Choroid plexus epithelial cell (primary cell): ENCODE measurements around the gene STK11IP.

Experiments
- DNase-seq: peaks from one replicate; pipeline ENCODE4 v3.0.0-alpha.2; 2010; ENCODE audit warnings: low read depth
- H3K4me3 ChIP-seq: 2 replicates; pipeline ENCODE4 v1.5.1; 2011; ENCODE audit warnings: low read depth, mild to moderate bottlenecking, control low read depth, low read length, moderate library complexity
- TF ChIP-seq, protein P1 (sequence below): conservative IDR thresholded peaks from 2 replicates; pipeline ENCODE4 v1.5.1; 2011; ENCODE audit warnings: low read depth, mild to moderate bottlenecking, control low read depth, inconsistent platforms, low read length, moderate library complexity

The STK11IP gene

DNA sequence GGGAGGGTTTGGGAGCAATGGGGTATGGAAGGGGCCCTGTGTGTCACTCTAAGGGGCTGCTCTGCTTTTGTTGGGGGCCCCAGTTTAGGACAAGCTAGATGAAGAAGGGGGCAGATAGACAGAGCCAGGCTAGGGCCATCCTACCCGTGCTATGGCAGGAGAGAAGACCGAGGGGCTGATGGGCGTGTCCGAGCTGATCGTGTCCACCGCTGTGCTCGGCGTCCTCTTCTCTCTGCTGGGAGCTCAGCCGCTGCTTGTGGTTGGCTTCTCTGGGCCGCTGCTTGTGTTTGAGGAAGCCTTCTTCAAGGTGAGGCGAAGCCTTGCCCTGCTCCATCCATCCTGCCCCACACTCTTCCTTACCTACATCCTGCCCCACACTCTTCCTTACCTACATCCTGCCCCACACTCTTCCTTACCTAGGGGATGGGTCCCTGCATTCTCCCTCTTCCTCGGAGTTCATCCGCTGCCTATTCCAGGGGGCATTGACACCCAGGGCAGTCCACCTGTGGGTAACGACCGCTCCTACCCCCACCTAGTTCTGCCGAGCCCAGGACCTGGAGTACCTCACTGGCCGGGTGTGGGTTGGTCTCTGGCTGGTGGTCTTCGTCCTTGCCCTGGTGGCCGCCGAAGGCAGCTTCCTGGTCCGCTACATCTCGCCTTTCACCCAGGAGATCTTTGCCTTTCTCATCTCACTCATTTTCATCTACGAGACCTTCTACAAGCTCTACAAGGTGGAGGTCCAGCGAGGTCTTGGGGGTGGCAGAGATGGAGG is 38.7 kb downstream of the STK11IP start:
- TF ChIP-seq, protein P1, sequence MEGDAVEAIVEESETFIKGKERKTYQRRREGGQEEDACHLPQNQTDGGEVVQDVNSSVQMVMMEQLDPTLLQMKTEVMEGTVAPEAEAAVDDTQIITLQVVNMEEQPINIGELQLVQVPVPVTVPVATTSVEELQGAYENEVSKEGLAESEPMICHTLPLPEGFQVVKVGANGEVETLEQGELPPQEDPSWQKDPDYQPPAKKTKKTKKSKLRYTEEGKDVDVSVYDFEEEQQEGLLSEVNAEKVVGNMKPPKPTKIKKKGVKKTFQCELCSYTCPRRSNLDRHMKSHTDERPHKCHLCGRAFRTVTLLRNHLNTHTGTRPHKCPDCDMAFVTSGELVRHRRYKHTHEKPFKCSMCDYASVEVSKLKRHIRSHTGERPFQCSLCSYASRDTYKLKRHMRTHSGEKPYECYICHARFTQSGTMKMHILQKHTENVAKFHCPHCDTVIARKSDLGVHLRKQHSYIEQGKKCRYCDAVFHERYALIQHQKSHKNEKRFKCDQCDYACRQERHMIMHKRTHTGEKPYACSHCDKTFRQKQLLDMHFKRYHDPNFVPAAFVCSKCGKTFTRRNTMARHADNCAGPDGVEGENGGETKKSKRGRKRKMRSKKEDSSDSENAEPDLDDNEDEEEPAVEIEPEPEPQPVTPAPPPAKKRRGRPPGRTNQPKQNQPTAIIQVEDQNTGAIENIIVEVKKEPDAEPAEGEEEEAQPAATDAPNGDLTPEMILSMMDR, result no peak
- no peak overlapping the region for H3K4me3 ChIP-seq
- no peak for DNase-seq

DNA sequence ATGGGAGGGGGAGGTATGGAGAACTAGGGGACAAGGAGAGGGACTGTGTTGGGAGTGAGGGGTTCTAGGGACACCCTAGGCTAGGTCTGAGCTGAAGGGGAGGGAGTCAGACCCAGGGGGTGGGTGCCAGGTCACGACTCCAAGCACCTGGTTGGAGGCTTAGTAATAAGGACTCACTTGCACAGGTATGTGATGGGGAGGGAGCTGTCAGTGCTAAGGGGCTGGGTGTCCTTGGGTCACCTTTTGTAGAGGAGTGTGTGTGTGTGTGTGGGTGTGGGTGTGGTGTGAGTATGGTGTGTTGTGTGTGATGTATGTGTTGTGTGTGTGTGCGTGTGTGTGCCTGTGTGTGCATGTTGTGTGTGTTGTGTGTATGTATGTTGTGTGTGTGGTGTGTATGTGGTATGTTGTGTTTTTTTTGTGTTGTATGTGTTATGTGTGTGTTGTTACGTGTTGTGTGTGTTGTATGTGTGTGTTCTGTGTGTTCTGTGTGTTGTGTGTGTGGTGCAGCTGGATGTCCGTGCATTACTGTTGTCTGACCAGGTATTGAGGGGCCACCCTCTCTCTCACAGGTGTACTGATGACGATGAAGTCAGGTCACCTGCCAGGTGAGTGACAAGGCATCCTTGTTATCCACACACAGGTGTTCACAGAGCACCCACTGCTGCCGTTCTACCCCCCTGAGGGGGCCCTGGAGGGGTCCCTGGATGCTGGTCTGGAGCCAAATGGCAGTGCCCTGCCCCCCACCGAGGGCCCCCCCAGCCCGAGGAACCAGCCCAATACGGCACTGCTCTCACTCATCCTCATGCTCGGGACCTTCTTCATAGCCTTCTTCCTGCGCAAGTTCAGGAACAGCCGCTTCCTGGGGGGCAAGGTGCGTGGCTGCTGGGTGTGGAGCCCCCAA is 39.5 kb downstream of the STK11IP start:
- no peak for DNase-seq
- TF ChIP-seq, protein P1, result no peak
- H3K4me3 ChIP-seq, result no peak overlapping the region

GRCh38 chr2:219637842-219638185 is 40.2 kb downstream of the STK11IP start:
- TF ChIP-seq, protein P1, result no peak
- no peak overlapping the region for H3K4me3 ChIP-seq
- no peak for DNase-seq

DNA sequence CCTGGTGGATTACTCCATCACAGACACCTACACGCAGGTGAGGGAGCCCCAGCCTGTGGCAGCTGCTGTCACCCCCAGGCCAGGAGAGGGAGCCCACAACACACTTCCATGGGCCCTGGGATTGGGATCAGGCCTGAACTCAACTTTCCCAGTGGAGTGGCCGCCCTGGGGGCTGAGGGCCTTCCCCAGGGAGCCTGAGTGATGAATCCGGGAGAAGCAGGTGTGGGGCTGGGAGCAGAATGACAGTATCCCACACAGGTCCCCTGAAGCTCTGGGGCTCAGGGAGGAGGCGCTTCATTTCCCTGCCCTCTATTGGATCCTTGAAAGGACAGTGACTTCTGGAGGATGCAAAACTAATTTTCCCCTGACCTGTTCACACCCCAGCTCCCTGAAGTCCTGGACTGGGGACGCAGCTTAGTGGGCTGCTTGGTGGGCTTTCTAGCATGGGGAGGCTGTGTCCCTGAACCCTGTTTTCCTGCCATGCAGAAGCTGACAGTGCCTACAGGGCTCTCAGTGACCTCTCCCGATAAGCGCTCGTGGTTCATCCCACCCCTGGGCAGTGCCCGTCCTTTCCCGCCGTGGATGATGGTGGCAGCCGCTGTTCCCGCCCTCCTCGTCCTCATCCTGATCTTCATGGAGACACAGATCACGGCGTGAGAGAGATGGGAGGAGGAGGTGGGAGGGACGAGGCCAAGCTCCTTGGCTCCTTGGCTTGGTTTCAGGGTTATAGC is 40.7 kb downstream of the STK11IP start:
- DNase-seq, result no peak
- TF ChIP-seq, protein P1, result peak; percentile 11

GRCh38 chr2:219638948-219639755 is 41.5 kb downstream of the STK11IP start:
- no peak overlapping the region for H3K4me3 ChIP-seq
- no peak for DNase-seq
- TF ChIP-seq, protein P1, result no peak

More for the DNA sequence above, 40.7 kb downstream of the STK11IP start:
- H3K4me3 ChIP-seq, result no peak overlapping the region

GRCh38 chr2:219641390-219642068 is 43.9 kb downstream of the STK11IP start:
- TF ChIP-seq, protein P1, result no peak
- H3K4me3 ChIP-seq, result no peak overlapping the region
- DNase-seq, result no peak
